Keratinocyte (primary cell): ENCODE measurements around the gene GTF2H1. TPM values are rescaled to one million over a fixed set of nuclear protein-coding genes. Genes with fewer than 3 reads are reported as not detected.
A peak's percentile ranks its signal among the peaks of the same experiment; 100 is the strongest.

Experiments used
- DNase-seq: peaks from one replicate; pipeline ENCODE4 v3.0.0-alpha.2; 2011; ENCODE audit warnings: low read depth, missing footprints, low spot score
- FAIRE-seq: peaks from 2 replicates; lab custom pipeline; 2011; peaks lifted over from hg19 to GRCh38; lab: Jason Lieb, UNC
- H2AFZ ChIP-seq: 2 replicates; pipeline ENCODE4 v1.6.0; 2012; ENCODE audit warnings: low read length, control low read depth, inconsistent platforms; ENCODE audit not compliant: control insufficient read depth
- H3K27ac ChIP-seq: 2 replicates; pipeline ENCODE4 v1.5.1; 2011; ENCODE audit warnings: low read length; ENCODE audit not compliant: control insufficient read depth, insufficient read depth
- H3K27me3 ChIP-seq: 3 replicates; pipeline ENCODE4 v1.6.0; 2011; ENCODE audit warnings: low read length; ENCODE audit not compliant: control insufficient read depth, insufficient read depth; ENCODE audit errors: extremely low read depth
- H3K36me3 ChIP-seq, 2 experiments: 2 replicates in 1 of 2; 3 replicates in 1 of 2; pipeline ENCODE4 v1.5.1; 2011; ENCODE audit warnings: low read length in 2 of 2, mild to moderate bottlenecking in 1 of 2; ENCODE audit not compliant: control insufficient read depth in 2 of 2, insufficient read depth in 2 of 2; ENCODE audit errors: extremely low read depth in 1 of 2
- H3K4me1 ChIP-seq: 3 replicates; pipeline ENCODE4 v1.5.1; 2011; ENCODE audit warnings: low read length; ENCODE audit not compliant: control insufficient read depth, insufficient read depth; ENCODE audit errors: extremely low read depth
- H3K4me2 ChIP-seq: 3 replicates; pipeline ENCODE4 v1.6.0; 2011; ENCODE audit warnings: low read depth, low read length; ENCODE audit not compliant: control insufficient read depth, insufficient read depth; ENCODE audit errors: extremely low read depth
- H3K4me3 ChIP-seq, 3 experiments: fragments of 200-600 bp in 1 of 3; sonication (generic) in 1 of 3; 2 replicates in 2 of 3; 3 replicates in 1 of 3; pipeline ENCODE4 v1.5.1; 2011 to 2016; ENCODE audit warnings: low read length in 3 of 3, mild to moderate bottlenecking in 3 of 3, control low read depth in 2 of 3, inconsistent platforms in 1 of 3, low read depth in 1 of 3, mixed read lengths in 1 of 3, mixed run types in 1 of 3, moderate library complexity in 1 of 3; ENCODE audit not compliant: control insufficient read depth in 2 of 3, insufficient read depth in 2 of 3; ENCODE audit errors: extremely low read depth in 1 of 3
- H3K79me2 ChIP-seq: 2 replicates; pipeline ENCODE4 v1.6.0; 2012; ENCODE audit warnings: low read length; ENCODE audit not compliant: control insufficient read depth, insufficient read depth
- H3K9ac ChIP-seq: 3 replicates; pipeline ENCODE4 v1.6.0; 2011; ENCODE audit warnings: low read length; ENCODE audit not compliant: control insufficient read depth, insufficient read depth; ENCODE audit errors: extremely low read depth
- H3K9me1 ChIP-seq: 3 replicates; pipeline ENCODE4 v1.6.0; 2011; ENCODE audit warnings: low read length; ENCODE audit not compliant: control insufficient read depth, insufficient read depth; ENCODE audit errors: extremely low read depth
- H3K9me3 ChIP-seq: 2 replicates; pipeline ENCODE4 v1.5.1; 2012; ENCODE audit warnings: low read depth, low read length; ENCODE audit not compliant: control insufficient read depth
- H4K20me1 ChIP-seq: 3 replicates; pipeline ENCODE4 v1.6.0; 2011; ENCODE audit warnings: low read length; ENCODE audit not compliant: control insufficient read depth, insufficient read depth; ENCODE audit errors: extremely low read depth
- CTCF ChIP-seq, 3 experiments: IDR thresholded peaks in 1 of 3; conservative IDR thresholded peaks in 1 of 3; optimal IDR thresholded peaks in 1 of 3; 2 replicates in 2 of 3; 3 replicates in 1 of 3; pipeline versions ENCODE3 to v1.5.1; 2011; ENCODE audit warnings: low read length in 3 of 3, mild to moderate bottlenecking in 3 of 3, moderate library complexity in 2 of 3, control low read depth in 1 of 3, inconsistent platforms in 1 of 3; ENCODE audit not compliant: insufficient read depth in 2 of 3; ENCODE audit errors: extremely low read depth in 1 of 3
- EZH2 ChIP-seq: IDR thresholded peaks from one replicate; pipeline ENCODE4 v1.6.1; 2012; ENCODE audit warnings: inconsistent platforms, mild to moderate bottlenecking, low read length, moderate library complexity
- dilution Hi-C: fragments of 300-500 bp; cut with MboI; formaldehyde crosslinking; loops from one replicate; pipeline ENCODE4 v1.7.0; 2020; ENCODE audit warnings: low sequenced_read_pairs; ENCODE audit not compliant: extremely low pct_ligation_motif_present
- polyA plus RNA-seq, 5 experiments: library from polyadenylated mRNA; depleted of rRNA in 3 of 5; stranded (reverse) in 3 of 5; stranded (forward) in 1 of 5; unstranded in 1 of 5; fragments of >200 nt; gene quantifications; 1 replicate in 1 of 5; 2 replicates in 3 of 5; 3 replicates in 1 of 5; pipeline versions ENCODE4 v1.2.1 to v1.2.3, GENCODE V29; 2011 to 2012; ENCODE audit warnings: missing spikeins in 2 of 5, low read depth in 1 of 5, low replicate concordance in 1 of 5

GTF2H1 gene
- polyA plus RNA-seq, 1 donor (not counting 4 experiments of a cell fraction or from before 2014, with no cell fraction given), result 42.1 TPM

- Histone ChIP-seq H3K4me2 (no peak overlapping the region), H3K27ac (no peak overlapping the region), H3K9me1 (no peaks in the 10 kb centered on the region), H2AFZ (no peak overlapping the region), H4K20me1 (no peaks in the 10 kb centered on the region), H3K79me2 (peaks cover 7% of the 10 kb centered on the region), H3K4me1 (peaks cover 23% of the 10 kb centered on the region), H3K9me3 (no peaks in the 10 kb centered on the region), H3K9ac (no peak overlapping the region), H3K4me3 (no peak overlapping the region), H3K27me3 (no peaks in the 10 kb centered on the region), H3K36me3 (no peaks in the 10 kb centered on the region)
- DNase-seq (no peak), FAIRE-seq (no peak)
- TF ChIP-seq CTCF (optimal IDR thresholded peaks at IDR 0.05 in 1 of 3, IDR thresholded peaks at IDR 0.05 in 1 of 3, conservative IDR thresholded peaks at IDR 0.05 in 1 of 3; ENCODE audit: extremely low read depth in 1 of 3, insufficient read depth in 2 of 3, low read length in 3 of 3) (no peak), EZH2 (no peak)
- dilution Hi-C loops, result no loop called here
Observed at GRCh38 chr11:18390088-18390487, 67.7 kb downstream of the GTF2H1 start.

- dilution Hi-C loops, result no loop called here
- no peaks in the 10 kb centered on the region for H3K9me1 ChIP-seq
- FAIRE-seq, result no peak
- no peaks in the 10 kb centered on the region for H3K27me3 ChIP-seq
- H3K4me3 ChIP-seq, result no peak overlapping the region
- H3K9ac ChIP-seq, result no peak overlapping the region
- H3K4me2 ChIP-seq, result peak overlapping the region; percentile 55
- peaks cover 29% of the 10 kb centered on the region for H3K79me2 ChIP-seq
- H3K9me3 ChIP-seq, result no peaks in the 10 kb centered on the region
- TF ChIP-seq CTCF (optimal IDR thresholded peaks at IDR 0.05 in 1 of 3, IDR thresholded peaks at IDR 0.05 in 1 of 3, conservative IDR thresholded peaks at IDR 0.05 in 1 of 3; ENCODE audit: extremely low read depth in 1 of 3, insufficient read depth in 2 of 3, low read length in 3 of 3) (no peak), EZH2 (no peak)
- peaks cover 11% of the 10 kb centered on the region in 2 experiments for H3K36me3 ChIP-seq
- H4K20me1 ChIP-seq, result peaks cover 9% of the 10 kb centered on the region
- peak overlapping the region; percentile 10 for H2AFZ ChIP-seq
- DNase-seq, result no peak
- H3K4me1 ChIP-seq, result peaks cover 30% of the 10 kb centered on the region
- peak overlapping the region; percentile 24 for H3K27ac ChIP-seq
Observed at GRCh38 chr11:18392434-18393321, 70.3 kb downstream of the GTF2H1 start.
